OCI-LY7 (cell line): Measurements from ENCODE around the gene CDC42BPB. TPM values are rescaled to one million over a fixed set of nuclear protein-coding genes. Genes with fewer than 3 reads are reported as not detected.

Experiments used
- BruUV-seq: library from RNA; stranded (reverse); fragments of 400-500 nt; replicated peaks from 2 replicates; lab custom pipeline; 2021; lab: Mats Ljungman, UMichigan
- CTCF ChIA-PET: fragments of 300-600 bp; sonication (Branson Sonifier 250); formaldehyde crosslinking; loops from one replicate; lab custom pipeline; 2022; ENCODE audit warnings: antibody characterized with exemption; ENCODE audit not compliant: unreplicated experiment; lab: Charles Lee
- POLR2A ChIA-PET: fragments of 300-600 bp; sonication (Branson Sonifier 250); formaldehyde crosslinking; loops from one replicate; lab custom pipeline; 2022; ENCODE audit warnings: antibody characterized with exemption; lab: Charles Lee
- DNase-seq: peaks from one replicate; pipeline ENCODE4 v3.0.0-alpha.2; 2015; ENCODE audit warnings: low spot score
- H2AFZ ChIP-seq: fragments of 200-600 bp; sonication (generic), shearing (Covaris generic); 2 replicates; pipeline ENCODE4 v1.6.1; 2014; ENCODE audit warnings: mild to moderate bottlenecking, antibody characterized with exemption, low read length, moderate library complexity
- H3K27ac ChIP-seq: fragments of 200-600 bp; sonication (generic); 2 replicates; pipeline ENCODE4 v1.5.1; 2014; ENCODE audit warnings: mixed run types, low read depth, mild to moderate bottlenecking, moderate library complexity, low read length, inconsistent platforms; ENCODE audit not compliant: poor library complexity, severe bottlenecking
- H3K36me3 ChIP-seq: fragments of 200-600 bp; sonication (generic); 2 replicates; pipeline ENCODE4 v1.6.1; 2014; ENCODE audit warnings: mild to moderate bottlenecking, antibody characterized with exemption, low read length, moderate library complexity, mixed read lengths; ENCODE audit not compliant: insufficient read depth
- H3K4me1 ChIP-seq: fragments of 200-600 bp; sonication (generic); 2 replicates; pipeline ENCODE4 v1.5.1; 2014; ENCODE audit warnings: mild to moderate bottlenecking, low read length; ENCODE audit not compliant: insufficient read depth, poor library complexity, severe bottlenecking
- H3K4me2 ChIP-seq: fragments of 200-600 bp; sonication (generic); 2 replicates; pipeline ENCODE4 v1.6.1; 2014; ENCODE audit warnings: mild to moderate bottlenecking, low read length
- H3K4me3 ChIP-seq: fragments of 200-600 bp; sonication (generic); 2 replicates; pipeline ENCODE4 v1.5.1; 2014; ENCODE audit warnings: mild to moderate bottlenecking, low read depth, low read length; ENCODE audit not compliant: poor library complexity, severe bottlenecking
- H3K79me2 ChIP-seq: fragments of 200-600 bp; sonication (generic); 2 replicates; pipeline ENCODE4 v1.6.1; 2016; ENCODE audit warnings: low read depth, mild to moderate bottlenecking, low read length, moderate library complexity, mixed read lengths; ENCODE audit not compliant: insufficient read depth
- H3K9me2 ChIP-seq: fragments of 200-600 bp; sonication (generic); 2 replicates; pipeline ENCODE4 v1.6.1; 2016; ENCODE audit warnings: mild to moderate bottlenecking, low read length, mixed read lengths; ENCODE audit not compliant: insufficient read depth
- H3K9me3 ChIP-seq: fragments of 200-600 bp; sonication (generic); 2 replicates; pipeline ENCODE4 v1.6.1; 2014; ENCODE audit warnings: mild to moderate bottlenecking, mixed run types, low read length, mixed read lengths
- H4K20me1 ChIP-seq: fragments of 200-600 bp; sonication (generic); 2 replicates; pipeline ENCODE4 v1.6.1; 2014; ENCODE audit warnings: mild to moderate bottlenecking, antibody characterized with exemption, low read length, moderate library complexity, mixed read lengths; ENCODE audit not compliant: insufficient read depth
- EZH2phosphoT487 ChIP-seq: fragments of 200-600 bp; sonication (generic); IDR thresholded peaks from 2 replicates; pipeline ENCODE4 v1.6.1; 2018; ENCODE audit warnings: low read depth, borderline replicate concordance, mild to moderate bottlenecking, mixed run types, antibody characterized with exemption, low read length, moderate library complexity, mixed read lengths
- intact Hi-C: fragments of 100-400 bp; cut with micrococcal nuclease; formaldehyde crosslinking; loops from one replicate; pipeline ENCODE4 v1.10.0; 2022; ENCODE audit not compliant: unreplicated experiment
- total RNA-seq, 2 experiments: library from RNA; depleted of rRNA in 1 of 2; stranded (reverse); fragments of >200 nt in 1 of 2; shearing (Covaris generic) in 1 of 2; gene quantifications; 2 replicates each; pipeline ENCODE4 v1.2.3, GENCODE V29; 2014 to 2022
- TF ChIP-seq, protein P1 (sequence below): fragments of 200-600 bp; sonication (generic); conservative IDR thresholded peaks from 2 replicates; pipeline ENCODE4 v1.5.1; 2014; ENCODE audit warnings: mild to moderate bottlenecking, antibody characterized with exemption, low read length, moderate library complexity, mixed read lengths

The CDC42BPB gene
- total RNA-seq, 2 experiments from 2014 or later = 0.03 to 0.46 TPM

- CTCF ChIA-PET = no interaction called here
- Histone ChIP-seq H3K9me2 (no peaks in the 10 kb centered on the region), H3K9me3 (no peaks in the 10 kb centered on the region), H4K20me1 (no peaks in the 10 kb centered on the region), H3K79me2 (no peaks in the 10 kb centered on the region), H3K27ac (no peak overlapping the region), H3K4me1 (no peaks in the 10 kb centered on the region), H3K4me2 (no peak overlapping the region), H3K36me3 (no peaks in the 10 kb centered on the region), H3K4me3 (no peak overlapping the region), H2AFZ (no peak overlapping the region)
- DNase-seq = no peak
- no TSS peak for BruUV-seq
- POLR2A ChIA-PET = no interaction called here
- TF ChIP-seq EZH2phosphoT487 = no peak
- intact Hi-C loops = no loop called here
Observed at GRCh38 chr14:102891111-102891510, 166.2 kb downstream of the CDC42BPB start.

- no peak overlapping the region for H3K4me3 ChIP-seq
- H3K9me3 ChIP-seq = no peaks in the 10 kb centered on the region
- intact Hi-C loops = no loop called here
- H3K9me2 ChIP-seq = no peaks in the 10 kb centered on the region
- H3K79me2 ChIP-seq = no peaks in the 10 kb centered on the region
- H3K4me1 ChIP-seq = no peaks in the 10 kb centered on the region
- no peak overlapping the region for H3K4me2 ChIP-seq
- DNase-seq = no peak
- BruUV-seq = no TSS peak
- no peak for TF ChIP-seq EZH2phosphoT487
- TF ChIP-seq, protein P1, sequence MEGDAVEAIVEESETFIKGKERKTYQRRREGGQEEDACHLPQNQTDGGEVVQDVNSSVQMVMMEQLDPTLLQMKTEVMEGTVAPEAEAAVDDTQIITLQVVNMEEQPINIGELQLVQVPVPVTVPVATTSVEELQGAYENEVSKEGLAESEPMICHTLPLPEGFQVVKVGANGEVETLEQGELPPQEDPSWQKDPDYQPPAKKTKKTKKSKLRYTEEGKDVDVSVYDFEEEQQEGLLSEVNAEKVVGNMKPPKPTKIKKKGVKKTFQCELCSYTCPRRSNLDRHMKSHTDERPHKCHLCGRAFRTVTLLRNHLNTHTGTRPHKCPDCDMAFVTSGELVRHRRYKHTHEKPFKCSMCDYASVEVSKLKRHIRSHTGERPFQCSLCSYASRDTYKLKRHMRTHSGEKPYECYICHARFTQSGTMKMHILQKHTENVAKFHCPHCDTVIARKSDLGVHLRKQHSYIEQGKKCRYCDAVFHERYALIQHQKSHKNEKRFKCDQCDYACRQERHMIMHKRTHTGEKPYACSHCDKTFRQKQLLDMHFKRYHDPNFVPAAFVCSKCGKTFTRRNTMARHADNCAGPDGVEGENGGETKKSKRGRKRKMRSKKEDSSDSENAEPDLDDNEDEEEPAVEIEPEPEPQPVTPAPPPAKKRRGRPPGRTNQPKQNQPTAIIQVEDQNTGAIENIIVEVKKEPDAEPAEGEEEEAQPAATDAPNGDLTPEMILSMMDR = no peak
- POLR2A ChIA-PET = no interaction called here
- H2AFZ ChIP-seq = no peak overlapping the region
- CTCF ChIA-PET = no interaction called here
- H3K27ac ChIP-seq = no peak overlapping the region
- H3K36me3 ChIP-seq = no peaks in the 10 kb centered on the region
- H4K20me1 ChIP-seq = no peaks in the 10 kb centered on the region
Observed at GRCh38 chr14:102889615-102890014, 167.7 kb downstream of the CDC42BPB start.

- Histone ChIP-seq H3K4me2 (no peak overlapping the region), H3K27ac (no peak overlapping the region), H3K9me3 (no peaks in the 10 kb centered on the region), H3K9me2 (no peaks in the 10 kb centered on the region), H3K4me1 (no peaks in the 10 kb centered on the region), H3K79me2 (no peaks in the 10 kb centered on the region), H3K36me3 (no peaks in the 10 kb centered on the region), H4K20me1 (no peaks in the 10 kb centered on the region), H2AFZ (no peak overlapping the region), H3K4me3 (no peak overlapping the region)
- POLR2A ChIA-PET = no interaction called here
- DNase-seq = no peak
- CTCF ChIA-PET = no interaction called here
- no TSS peak for BruUV-seq
- TF ChIP-seq, protein P1 = no peak
- no peak for TF ChIP-seq EZH2phosphoT487
- intact Hi-C loops = no loop called here
Observed at GRCh38 chr14:102888748-102889147, 168.6 kb downstream of the CDC42BPB start.
